ENCODE data around the gene LPIN1. TPM values are rescaled to one million over a fixed set of nuclear protein-coding genes. Genes with fewer than 3 reads are reported as not detected.

Gene LPIN1
- total and polyA plus RNA-seq, 2 donors (not counting 1 experiment from before 2014, with no cell fraction given): 36.3 to 99.1 TPM

GRCh38 chr2:11867926-11868325 lies 121.5 kb downstream of the LPIN1 start:
- H3K27me3 ChIP-seq (replicated peaks in 1 of 4; ENCODE audit: control extremely low read depth in 1 of 4, control insufficient read depth in 3 of 4, insufficient read depth in 4 of 4, low read length in 3 of 4): no peaks in the 10 kb centered on the region
- H2AFZ ChIP-seq (ENCODE audit: insufficient read depth, low read depth, low read length, poor library complexity, severe bottlenecking): no peak overlapping the region
- H4K20me1 ChIP-seq (ENCODE audit: control insufficient read depth, insufficient read depth, low read length, poor library complexity, severe bottlenecking): no peaks in the 10 kb centered on the region
- Mint-ChIP-seq H3K9me3 (ENCODE audit: insufficient read depth) (no peaks in the 10 kb centered on the region), H3K4me1 (peaks cover 65% of the 10 kb centered on the region), H3K4me3 (no peak overlapping the region), H3K27me3 (no peaks in the 10 kb centered on the region), H3K27ac (peak overlapping the region; percentile 32)
- DNase-seq: no peak
- TF ChIP-seq CTCF (IDR thresholded peaks at IDR 0.05): no peak
- no peak for TF ChIP-seq EZH2 (IDR thresholded peaks at IDR 0.05; ENCODE audit: borderline replicate concordance, insufficient read depth, low read depth, low read length, poor library complexity, severe bottlenecking)
- no peak overlapping the region for H3K4me3 ChIP-seq (ENCODE audit: control extremely low read depth in 1 of 5, extremely low read depth in 1 of 5, insufficient read depth in 1 of 5, low read depth in 2 of 5, low read length in 4 of 5)
- peaks cover 0 to 3% (median 0%) of the 10 kb centered on the region in 3 donors for H3K9me3 ChIP-seq (ENCODE audit: control extremely low read depth in 1 of 3, control insufficient read depth in 2 of 3, insufficient read depth in 1 of 3, low read length in 2 of 3)
- no peak overlapping the region for H3K27ac ChIP-seq (ENCODE audit: low read length in 2 of 2)
- ChIA-PET CTCF (interaction anchor here (5.8 kb wide), 1 partner anchor 849 kb away, joined by 56 read pairs; the partner anchor contains the start of gene TRIB2), POLR2A (no interaction called here)
- no peak for ATAC-seq (ENCODE audit: low read depth)
- H3K4me1 ChIP-seq (ENCODE audit: control insufficient read depth in 2 of 2, insufficient read depth in 2 of 2, low read length in 2 of 2): peaks cover 57 to 60% of the 10 kb centered on the region in 2 donors
- H3K79me2 ChIP-seq (ENCODE audit: control insufficient read depth, insufficient read depth, low read length): no peaks in the 10 kb centered on the region
- intact Hi-C loops (cut with micrococcal nuclease): loop anchor here (10.0 kb wide), 1 partner anchor 697 kb away; no protein-coding TSS in a partner anchor
- H3K36me3 ChIP-seq (replicated peaks in 1 of 2; ENCODE audit: control extremely low read depth in 1 of 2, control insufficient read depth in 1 of 2, extremely low read depth in 1 of 2, insufficient read depth in 2 of 2, low read length in 1 of 2): no peaks in the 10 kb centered on the region
- 83% methylated on average over 1 of the region's 2 CpGs for WGBS (ENCODE audit: insufficient coverage)
- H3K4me2 ChIP-seq (replicated peaks; ENCODE audit: low read depth, low read length, poor library complexity, severe bottlenecking): no peak overlapping the region
- no peak overlapping the region for H3K9ac ChIP-seq (ENCODE audit: low read length)

- no peak overlapping the region for H3K27ac Mint-ChIP-seq
- no peak for ATAC-seq (ENCODE audit: low read depth)
- CTCF ChIA-PET: no interaction called here
These were observed 123.1 kb downstream of the LPIN1 start for GRCh38 chr2:11869391-11869991.

More at GRCh38 chr2:11869391-11869991, 123.1 kb downstream of the LPIN1 start:
- Mint-ChIP-seq H3K9me3 (ENCODE audit: insufficient read depth) (no peaks in the 10 kb centered on the region), H3K27me3 (no peaks in the 10 kb centered on the region), H3K4me1 (peaks cover 54% of the 10 kb centered on the region), H3K4me3 (no peak overlapping the region)
- POLR2A ChIA-PET: no interaction called here
- intact Hi-C loops (cut with micrococcal nuclease): loop anchor here (10.0 kb wide), 1 partner anchor 695 kb away; no protein-coding TSS in a partner anchor
- DNase-seq: no peak
- H3K9ac ChIP-seq (ENCODE audit: low read length): no peak overlapping the region
- no peak for TF ChIP-seq EZH2 (IDR thresholded peaks at IDR 0.05; ENCODE audit: borderline replicate concordance, insufficient read depth, low read depth, low read length, poor library complexity, severe bottlenecking)
- no peak for TF ChIP-seq CTCF (IDR thresholded peaks at IDR 0.05)
- no peak overlapping the region for H3K4me2 ChIP-seq (replicated peaks; ENCODE audit: low read depth, low read length, poor library complexity, severe bottlenecking)
- H4K20me1 ChIP-seq (ENCODE audit: control insufficient read depth, insufficient read depth, low read length, poor library complexity, severe bottlenecking): no peaks in the 10 kb centered on the region
- H3K27me3 ChIP-seq (replicated peaks in 1 of 4; ENCODE audit: control extremely low read depth in 1 of 4, control insufficient read depth in 3 of 4, insufficient read depth in 4 of 4, low read length in 3 of 4): no peaks in the 10 kb centered on the region
- WGBS (ENCODE audit: insufficient coverage): 100% methylated on average over 4 of the region's 8 CpGs
- no peaks in the 10 kb centered on the region for H3K79me2 ChIP-seq (ENCODE audit: control insufficient read depth, insufficient read depth, low read length)
- H3K27ac ChIP-seq (ENCODE audit: low read length in 2 of 2): no peak overlapping the region
- peaks cover 41 to 46% of the 10 kb centered on the region in 2 donors for H3K4me1 ChIP-seq (ENCODE audit: control insufficient read depth in 2 of 2, insufficient read depth in 2 of 2, low read length in 2 of 2)
- peaks cover 0 to 3% (median 0%) of the 10 kb centered on the region in 3 donors for H3K9me3 ChIP-seq (ENCODE audit: control extremely low read depth in 1 of 3, control insufficient read depth in 2 of 3, insufficient read depth in 1 of 3, low read length in 2 of 3)
- H2AFZ ChIP-seq (ENCODE audit: insufficient read depth, low read depth, low read length, poor library complexity, severe bottlenecking): no peak overlapping the region
- H3K36me3 ChIP-seq (replicated peaks in 1 of 2; ENCODE audit: control extremely low read depth in 1 of 2, control insufficient read depth in 1 of 2, extremely low read depth in 1 of 2, insufficient read depth in 2 of 2, low read length in 1 of 2): no peaks in the 10 kb centered on the region
- no peak overlapping the region for H3K4me3 ChIP-seq (ENCODE audit: control extremely low read depth in 1 of 5, extremely low read depth in 1 of 5, insufficient read depth in 1 of 5, low read depth in 2 of 5, low read length in 4 of 5)

Data from B cell (primary cell).